D721Med (cell line): ENCODE data around the gene PRPF40A.

Source experiments
- DNase-seq: peaks from one replicate; pipeline ENCODE4 v3.0.0; 2011; ENCODE audit warnings: low spot score; ENCODE audit not compliant: insufficient read length
- FAIRE-seq: peaks from 2 replicates; lab custom pipeline; 2011; peaks lifted over from hg19 to GRCh38; lab: Jason Lieb, UNC
- TF ChIP-seq, protein P1 (sequence below): IDR thresholded peaks from 2 replicates; pipeline ENCODE4 v1.5.1; 2012; ENCODE audit warnings: mild to moderate bottlenecking, control low read depth; ENCODE audit not compliant: insufficient read depth; ENCODE audit errors: missing control alignments

The PRPF40A gene

DNA sequence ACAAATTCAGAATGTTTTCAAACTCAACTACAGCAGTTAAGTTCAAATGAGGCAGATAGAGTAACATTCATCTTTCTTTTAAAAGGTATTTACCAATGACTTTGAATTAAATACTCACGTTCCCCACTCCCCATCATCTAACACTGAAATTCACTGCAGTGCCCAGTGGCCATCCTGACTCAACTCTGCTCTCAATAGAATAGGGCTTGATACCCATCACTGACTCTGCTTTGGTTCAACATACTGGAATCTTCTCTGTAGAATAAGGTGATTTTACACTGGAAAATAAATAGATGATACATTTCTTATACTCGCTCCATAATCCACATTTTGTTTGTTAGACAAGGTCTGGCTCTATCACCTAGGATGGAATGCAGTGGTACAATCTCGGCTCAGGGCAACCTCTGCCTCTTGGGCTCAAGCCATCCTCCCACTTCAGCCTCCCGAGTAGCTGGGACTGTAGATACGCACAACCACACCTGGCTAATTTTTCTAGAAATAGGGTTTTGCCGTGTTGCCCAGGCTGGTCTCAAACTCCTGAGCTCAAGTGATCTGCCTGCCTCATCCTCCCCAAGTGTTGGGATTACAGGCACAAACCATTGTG lies 66.4 kb downstream of the PRPF40A start:
- FAIRE-seq (no peak), DNase-seq (no peak)
- TF ChIP-seq, protein P1, sequence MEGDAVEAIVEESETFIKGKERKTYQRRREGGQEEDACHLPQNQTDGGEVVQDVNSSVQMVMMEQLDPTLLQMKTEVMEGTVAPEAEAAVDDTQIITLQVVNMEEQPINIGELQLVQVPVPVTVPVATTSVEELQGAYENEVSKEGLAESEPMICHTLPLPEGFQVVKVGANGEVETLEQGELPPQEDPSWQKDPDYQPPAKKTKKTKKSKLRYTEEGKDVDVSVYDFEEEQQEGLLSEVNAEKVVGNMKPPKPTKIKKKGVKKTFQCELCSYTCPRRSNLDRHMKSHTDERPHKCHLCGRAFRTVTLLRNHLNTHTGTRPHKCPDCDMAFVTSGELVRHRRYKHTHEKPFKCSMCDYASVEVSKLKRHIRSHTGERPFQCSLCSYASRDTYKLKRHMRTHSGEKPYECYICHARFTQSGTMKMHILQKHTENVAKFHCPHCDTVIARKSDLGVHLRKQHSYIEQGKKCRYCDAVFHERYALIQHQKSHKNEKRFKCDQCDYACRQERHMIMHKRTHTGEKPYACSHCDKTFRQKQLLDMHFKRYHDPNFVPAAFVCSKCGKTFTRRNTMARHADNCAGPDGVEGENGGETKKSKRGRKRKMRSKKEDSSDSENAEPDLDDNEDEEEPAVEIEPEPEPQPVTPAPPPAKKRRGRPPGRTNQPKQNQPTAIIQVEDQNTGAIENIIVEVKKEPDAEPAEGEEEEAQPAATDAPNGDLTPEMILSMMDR: no peak

DNA sequence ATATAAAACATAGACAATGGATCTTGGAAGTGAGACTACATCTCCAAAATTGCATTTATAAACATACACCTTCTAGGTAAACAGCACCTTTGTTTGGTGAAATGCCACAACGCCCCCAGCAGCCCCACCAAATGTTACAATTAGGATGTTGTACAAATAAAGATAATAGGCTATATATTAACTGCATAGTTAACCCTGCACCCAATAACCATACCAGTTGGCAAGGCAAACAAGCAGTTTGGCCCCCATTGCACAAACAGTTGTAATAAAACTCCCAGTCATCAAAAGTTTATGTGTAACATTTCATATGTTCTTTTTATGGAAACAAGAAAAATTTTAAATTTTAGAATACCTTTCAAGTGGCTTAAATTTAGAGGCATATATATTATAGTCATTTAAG lies 67.3 kb downstream of the PRPF40A start:
- TF ChIP-seq, protein P1: no peak
- DNase-seq (no peak), FAIRE-seq (no peak)

DNA sequence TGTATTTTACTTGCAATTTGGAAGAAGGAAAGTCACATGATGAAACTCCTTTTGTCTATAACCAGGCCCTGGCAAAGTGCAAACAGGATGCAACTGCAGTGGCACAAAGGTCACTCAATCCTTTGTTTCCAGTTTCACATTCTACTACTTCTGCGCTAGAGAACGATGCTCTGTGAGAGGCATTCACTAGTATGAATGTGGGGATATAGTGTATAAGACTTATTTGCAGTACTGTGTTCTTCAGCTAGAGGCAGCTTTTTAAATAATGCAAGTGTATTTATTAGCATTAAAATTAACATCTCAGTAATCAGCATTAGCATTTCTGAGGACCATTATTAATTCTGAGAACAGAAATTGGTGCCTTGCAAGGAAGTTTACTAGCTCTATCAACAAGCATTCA lies 68.9 kb downstream of the PRPF40A start:
- DNase-seq (no peak), FAIRE-seq (no peak)
- TF ChIP-seq, protein P1: peak; percentile 8

DNA sequence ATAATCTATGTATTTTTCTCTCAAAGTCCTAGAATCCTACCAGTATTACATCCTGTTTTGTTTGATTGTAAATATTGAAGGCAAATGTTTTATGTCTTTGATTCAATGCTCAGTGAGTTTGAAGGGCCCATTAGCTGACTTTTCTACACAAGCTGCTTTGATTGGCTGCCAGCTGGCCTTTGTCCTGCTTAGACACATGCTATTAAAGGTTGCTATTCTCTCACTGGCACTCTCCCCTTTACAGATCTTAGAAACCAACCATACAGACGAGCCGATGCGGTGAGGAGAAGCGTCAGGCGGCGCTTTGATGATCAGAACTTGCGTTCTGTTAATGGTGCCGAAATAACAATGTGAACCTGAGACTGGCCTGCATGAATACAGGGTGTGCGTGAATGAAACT lies 69.7 kb downstream of the PRPF40A start:
- FAIRE-seq: no peak
- no peak for DNase-seq
- TF ChIP-seq, protein P1: no peak

DNA sequence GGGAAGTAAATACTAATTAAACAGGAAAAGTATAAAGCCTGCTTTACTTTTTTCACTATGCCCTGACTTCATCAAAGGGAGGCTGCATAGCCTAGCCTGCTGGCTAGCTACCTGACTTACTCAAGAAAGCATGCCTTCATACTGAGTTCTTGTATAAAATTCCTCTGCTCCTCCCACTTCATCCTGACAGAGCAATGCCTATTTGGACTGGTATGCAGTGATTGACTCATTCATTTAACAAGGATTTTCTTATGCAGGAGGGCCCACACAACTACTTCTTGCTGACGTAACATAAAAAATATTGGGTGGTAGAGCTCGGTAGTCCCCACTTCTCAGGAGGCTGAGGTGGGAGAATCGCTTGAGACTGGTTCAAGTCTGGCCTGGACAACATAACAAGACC lies 70.5 kb downstream of the PRPF40A start:
- FAIRE-seq (no peak), DNase-seq (no peak)
- TF ChIP-seq, protein P1: no peak

DNA sequence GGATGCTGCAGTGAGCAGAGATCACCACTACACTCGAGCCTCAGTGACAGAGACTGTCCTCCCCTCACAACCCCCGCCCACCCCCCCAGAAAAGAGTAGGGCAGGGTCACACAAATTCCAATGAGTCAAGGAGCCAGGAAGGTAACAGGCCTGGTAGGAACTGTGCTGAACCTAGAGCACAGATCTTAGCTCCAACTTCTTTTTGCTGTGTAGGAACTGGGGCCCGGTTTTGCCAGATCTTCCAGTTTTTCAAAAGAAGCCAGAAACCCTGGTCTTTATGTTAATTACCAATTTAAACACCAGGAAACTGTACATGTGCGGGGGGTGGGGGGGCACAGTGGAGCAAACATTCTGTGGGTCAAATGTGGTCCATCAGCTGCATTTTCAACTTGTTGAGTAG lies 71.0 kb downstream of the PRPF40A start:
- no peak for FAIRE-seq
- TF ChIP-seq, protein P1: no peak
- no peak for DNase-seq

DNA sequence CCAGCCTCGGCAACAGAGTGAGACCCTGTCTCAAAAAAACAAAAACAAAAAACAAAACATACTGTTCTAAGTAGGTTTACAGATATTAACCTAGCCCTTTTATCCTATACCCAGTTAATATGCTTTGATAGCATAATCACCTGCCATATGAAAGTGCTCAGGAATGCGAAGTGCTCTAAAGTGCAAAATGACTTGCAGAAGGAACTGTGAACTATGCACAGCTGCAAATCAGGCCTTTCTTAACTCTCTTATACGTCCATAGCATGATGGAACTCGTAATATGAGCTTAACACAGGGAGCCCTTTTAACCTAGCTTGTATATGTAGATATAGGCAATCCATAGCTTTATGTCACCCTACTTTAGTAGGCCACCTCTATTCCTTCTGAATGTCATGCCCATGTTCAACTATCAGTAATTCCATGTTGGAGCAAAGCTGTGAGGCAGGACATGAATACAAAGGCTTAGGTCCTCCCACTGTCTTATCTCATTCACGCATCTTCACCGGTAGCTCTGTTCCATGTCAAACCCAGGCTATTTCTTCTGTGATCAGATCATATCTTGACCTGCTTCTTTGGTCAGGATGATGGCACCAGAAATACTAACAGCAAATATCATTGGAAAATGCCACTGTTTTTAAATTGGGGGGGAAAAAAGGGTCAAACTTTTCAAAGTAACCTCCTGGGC lies 72.9 kb downstream of the PRPF40A start:
- no peak for FAIRE-seq

More for the DNA sequence above, 72.9 kb downstream of the PRPF40A start:
- TF ChIP-seq, protein P1: no peak
- no peak for DNase-seq
